Psoas muscle (tissue), 8 donors: Measurements from ENCODE around the gene IMMP1L. TPM values are rescaled to one million over a fixed set of nuclear protein-coding genes. Genes with fewer than 3 reads are reported as not detected.

ENCODE experiments used
- ATAC-seq, 4 donors: fragments of 200-7000 bp; cut with Tn5 transposase; one replicate each; pipeline ENCODE4 v1.9.1; 2020; ENCODE audit warnings: moderate library complexity in 3 of 4, mild to moderate bottlenecking in 2 of 4
- DNase-seq, 2 donors: peaks; one replicate each; pipeline ENCODE4 v3.0.0-alpha.2; 2020
- H3K27ac ChIP-seq: fragments of 200-600 bp; one replicate; pipeline ENCODE4 v1.8.0; 2022
- H3K27me3 ChIP-seq, 3 donors: fragments of 200-600 bp in 1 of 3; one replicate each; pipeline versions ENCODE4 v1.6.1 to v1.8.0; 2013 to 2022; ENCODE audit warnings: low read length in 2 of 3, mild to moderate bottlenecking in 2 of 3, moderate library complexity in 1 of 3; ENCODE audit not compliant: insufficient read depth in 3 of 3
- H3K36me3 ChIP-seq, 2 donors: fragments of 200-600 bp in 1 of 2; one replicate each; pipeline versions ENCODE4 v1.6.1 to v1.8.0; 2013 to 2022; ENCODE audit warnings: low read depth in 1 of 2, mild to moderate bottlenecking in 1 of 2, moderate library complexity in 1 of 2; ENCODE audit not compliant: insufficient read depth in 1 of 2
- H3K4me1 ChIP-seq: fragments of 200-600 bp; one replicate; pipeline ENCODE4 v1.8.0; 2022
- H3K4me3 ChIP-seq: fragments of 200-600 bp; one replicate; pipeline ENCODE4 v1.8.0; 2022; ENCODE audit warnings: mild to moderate bottlenecking
- H3K9me3 ChIP-seq: fragments of 200-600 bp; one replicate; pipeline ENCODE4 v1.8.0; 2022
- CTCF ChIP-seq: fragments of 200-600 bp; IDR thresholded peaks from one replicate; pipeline ENCODE4 v1.8.0; 2022; ENCODE audit warnings: antibody characterized with exemption
- WGBS, 3 donors: extraction: QIAGEN DNeasy Blood & Tissue Kit; methylation state at CpG; one replicate each; pipeline versions ENCODE4 v1.1.6 to v1.1.7; 2013; 5-methylcytosine and 5-hydroxymethylcytosine counted together
- intact Hi-C, 2 donors: fragments of 100-400 bp; cut with DNase I; formaldehyde crosslinking; loops; one replicate each; pipeline versions ENCODE4 v1.11.0 to v1.14.2; 2022
- polyA plus RNA-seq, 3 donors: library from polyadenylated mRNA; stranded (reverse); fragments of 200-250 nt; gene quantifications; one replicate each; pipeline ENCODE4 v1.2.3, GENCODE V29; 2013
- total RNA-seq, 4 donors: library from RNA; stranded (reverse); fragmentation: NEBNext Ultra II Directional in 2 of 4; extraction: Animal tissue kit (Norgen Biotek cat#: 25700) in 2 of 4; gene quantifications; one replicate each; pipeline versions ENCODE4 v1.2.1 to v1.2.4, GENCODE V29; 2021 to 2023
- donor health status: healthy with polysubstance abuse.
- donor health status: DM: no; HTN: no; CAD: no; lungs with moderate emphysema.
- donor health status: Bipolar disorder and iron deficiency.
- donor health status: healthy.
- donor health status: DM: yes; HTN: yes; CAD: no.
- donor health status: DM: no; HTN: no; CAD: no.
- donor health status: DM: no; HTN: no; CAD: no.
- donor health status: DM: yes; HTN: yes; CAD: no.

Gene IMMP1L
- total and polyA plus RNA-seq, 7 donors = 15.5 to 42.1 (median 26.3) TPM

GRCh38 chr11:31442086-31442485 is 67.3 kb downstream of the IMMP1L start:
- 45 to 51% (median 46%) methylated on average over 2 of the region's 2 CpGs for WGBS, 3 donors

GRCh38 chr11:31441296-31441695 is 68.1 kb downstream of the IMMP1L start:
- Histone ChIP-seq H3K4me3 (no peak overlapping the region), H3K27me3 (no peaks in the 10 kb centered on the region), H3K27ac (no peak overlapping the region), H3K4me1 (no peaks in the 10 kb centered on the region), H3K36me3 (no peaks in the 10 kb centered on the region), H3K9me3 (no peaks in the 10 kb centered on the region)
- no peak for DNase-seq
- TF ChIP-seq CTCF = no peak
- ATAC-seq = no peak
- intact Hi-C loops = no loop called here

More at GRCh38 chr11:31442086-31442485, 67.3 kb downstream of the IMMP1L start:
- ATAC-seq = no peak
- Histone ChIP-seq H3K9me3 (no peaks in the 10 kb centered on the region), H3K27me3 (no peaks in the 10 kb centered on the region), H3K4me3 (no peak overlapping the region), H3K27ac (no peak overlapping the region), H3K36me3 (no peaks in the 10 kb centered on the region), H3K4me1 (no peaks in the 10 kb centered on the region)
- intact Hi-C loops = no loop called here
- TF ChIP-seq CTCF = no peak
- DNase-seq = no peak

GRCh38 chr11:31437742-31438435 is 71.5 kb downstream of the IMMP1L start:
- H3K4me3 ChIP-seq = no peak overlapping the region
- H3K27ac ChIP-seq = no peak overlapping the region
- ATAC-seq (no peak), DNase-seq (no peak)
- H3K9me3 ChIP-seq = no peaks in the 10 kb centered on the region
- H3K36me3 ChIP-seq = peaks cover 0 to 3% of the 10 kb centered on the region in 2 donors
- no peaks in the 10 kb centered on the region for H3K27me3 ChIP-seq
- intact Hi-C loops = no loop called here
- WGBS, 3 donors = 92 to 97% (median 94%) methylated on average over 2 of the region's 2 CpGs
- no peak for TF ChIP-seq CTCF
- H3K4me1 ChIP-seq = no peaks in the 10 kb centered on the region

GRCh38 chr11:31433851-31434250 is 75.6 kb downstream of the IMMP1L start:
- WGBS, 3 donors = 97 to 100% (median 100%) methylated on average over 1 of the region's 1 CpG
- no peak for ATAC-seq

More at GRCh38 chr11:31433851-31434250, 75.6 kb downstream of the IMMP1L start:
- no peak for TF ChIP-seq CTCF
- Histone ChIP-seq H3K4me3 (no peak overlapping the region), H3K27me3 (no peaks in the 10 kb centered on the region), H3K4me1 (no peaks in the 10 kb centered on the region), H3K9me3 (no peaks in the 10 kb centered on the region), H3K27ac (no peak overlapping the region), H3K36me3 (peaks cover 0 to 34% of the 10 kb centered on the region in 2 donors)
- intact Hi-C loops = no loop called here
- DNase-seq = no peak
